Ishikawa (cell line): Measurements from ENCODE around the gene WBP1L.

Experiments used
- CEBPB ChIP-seq: IDR thresholded peaks from 2 replicates; pipeline ENCODE4 v1.6.1; 2012
- CREB1 ChIP-seq: IDR thresholded peaks from 2 replicates; pipeline ENCODE4 v1.6.1; 2012; ENCODE audit warnings: low read depth
- EGR1 ChIP-seq: IDR thresholded peaks from 2 replicates; pipeline ENCODE4 v1.6.1; 2012
- EP300 ChIP-seq: IDR thresholded peaks from 2 replicates; pipeline ENCODE4 v1.6.1; 2012; ENCODE audit warnings: borderline replicate concordance
- FOXM1 ChIP-seq: IDR thresholded peaks from 2 replicates; pipeline ENCODE4 v1.6.1; 2012; ENCODE audit warnings: low read depth, borderline replicate concordance
- MAX ChIP-seq: IDR thresholded peaks from 2 replicates; pipeline ENCODE4 v1.6.1; 2012
- NFIC ChIP-seq: IDR thresholded peaks from 2 replicates; pipeline ENCODE4 v1.6.1; 2012
- RAD21 ChIP-seq: IDR thresholded peaks from 2 replicates; pipeline ENCODE4 v1.6.1; 2012; ENCODE audit warnings: low read depth
- REST ChIP-seq: IDR thresholded peaks from 2 replicates; pipeline ENCODE4 v1.6.1; 2012; ENCODE audit warnings: low read depth, mild to moderate bottlenecking
- TAF1 ChIP-seq: IDR thresholded peaks from 2 replicates; pipeline ENCODE4 v1.6.1; 2012; ENCODE audit warnings: low read depth, mild to moderate bottlenecking
- TCF12 ChIP-seq: IDR thresholded peaks from 2 replicates; pipeline ENCODE4 v1.6.1; 2012; ENCODE audit warnings: low read depth
- TEAD4 ChIP-seq: IDR thresholded peaks from 2 replicates; pipeline ENCODE4 v1.6.1; 2012
- USF1 ChIP-seq: IDR thresholded peaks from 2 replicates; pipeline ENCODE4 v1.6.1; 2012
- YY1 ChIP-seq: IDR thresholded peaks from 2 replicates; pipeline ENCODE4 v1.6.1; 2012; ENCODE audit warnings: low read depth
- ZBTB7A ChIP-seq: IDR thresholded peaks from 2 replicates; pipeline ENCODE4 v1.6.1; 2012; ENCODE audit warnings: low read depth

WBP1L gene

GRCh38 chr10:102712089-102712488 is 31.7 kb upstream of the WBP1L start:
- TF ChIP-seq FOXM1, result no peak
- TF ChIP-seq ZBTB7A, result no peak
- TF ChIP-seq MAX, result no peak
- TF ChIP-seq TEAD4, result no peak
- no peak for TF ChIP-seq CEBPB
- no peak for TF ChIP-seq YY1
- no peak for TF ChIP-seq CREB1
- TF ChIP-seq EGR1, result no peak
- TF ChIP-seq TCF12, result no peak
- no peak for TF ChIP-seq NFIC
- no peak for TF ChIP-seq TAF1
- TF ChIP-seq RAD21, result no peak
- TF ChIP-seq EP300, result no peak
- no peak for TF ChIP-seq USF1
- no peak for TF ChIP-seq REST

GRCh38 chr10:102712843-102713538 is 30.8 kb upstream of the WBP1L start:
- 0 out of 2 replicates have a peak, but pooled peaks have one; percentile 5 for TF ChIP-seq TAF1
- no peak for TF ChIP-seq CEBPB

GRCh38 chr10:102713539-102713813 is 30.3 kb upstream of the WBP1L start:
- TF ChIP-seq TCF12 (no peak), REST (no peak), CREB1 (no peak), USF1 (no peak), RAD21 (no peak), MAX (no peak), TEAD4 (no peak), CEBPB (no peak), ZBTB7A (no peak), NFIC (no peak), YY1 (no peak), FOXM1 (no peak), TAF1 (no peak), EP300 (no peak; the same call in 1 of the 2 replicates)

GRCh38 chr10:102713814-102714620 is 29.7 kb upstream of the WBP1L start, which contains the start of gene ARL3:
TSS of gene ARL3 (minus strand) at chr10:102714397. CDS start at chr10:102714275, 122 bp downstream.
- TF ChIP-seq EGR1 (peak; percentile 97), TAF1 (0 out of 2 replicates have a peak, but pooled peaks have one; percentile 33), NFIC (0 out of 2 replicates have a peak, but pooled peaks have one; percentile 19), CEBPB (no peak), RAD21 (no peak), MAX (no peak; the same call in 1 of the 2 replicates), REST (no peak), YY1 (no peak), USF1 (peak; percentile 93), TCF12 (0 out of 2 replicates have a peak, but pooled peaks have one; percentile 14), ZBTB7A (peak; percentile 99), TEAD4 (no peak), FOXM1 (no peak), CREB1 (no peak), EP300 (no peak)
